HG03571 (cell line): Measurements from ENCODE around the gene CHST9.
"Not testable (repeated sequence)": the region's sequence is repeated elsewhere in the genome, so short reads cannot be mapped to it uniquely, and the experiment has no call there.

Experiments
- ATAC-seq: cut with Tn5 transposase; IDR thresholded peaks from one replicate; pipeline ENCODE4 v1.9.1; 2021; ENCODE audit not compliant: unreplicated experiment

The CHST9 gene, protein sequence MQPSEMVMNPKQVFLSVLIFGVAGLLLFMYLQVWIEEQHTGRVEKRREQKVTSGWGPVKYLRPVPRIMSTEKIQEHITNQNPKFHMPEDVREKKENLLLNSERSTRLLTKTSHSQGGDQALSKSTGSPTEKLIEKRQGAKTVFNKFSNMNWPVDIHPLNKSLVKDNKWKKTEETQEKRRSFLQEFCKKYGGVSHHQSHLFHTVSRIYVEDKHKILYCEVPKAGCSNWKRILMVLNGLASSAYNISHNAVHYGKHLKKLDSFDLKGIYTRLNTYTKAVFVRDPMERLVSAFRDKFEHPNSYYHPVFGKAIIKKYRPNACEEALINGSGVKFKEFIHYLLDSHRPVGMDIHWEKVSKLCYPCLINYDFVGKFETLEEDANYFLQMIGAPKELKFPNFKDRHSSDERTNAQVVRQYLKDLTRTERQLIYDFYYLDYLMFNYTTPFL

DNA sequence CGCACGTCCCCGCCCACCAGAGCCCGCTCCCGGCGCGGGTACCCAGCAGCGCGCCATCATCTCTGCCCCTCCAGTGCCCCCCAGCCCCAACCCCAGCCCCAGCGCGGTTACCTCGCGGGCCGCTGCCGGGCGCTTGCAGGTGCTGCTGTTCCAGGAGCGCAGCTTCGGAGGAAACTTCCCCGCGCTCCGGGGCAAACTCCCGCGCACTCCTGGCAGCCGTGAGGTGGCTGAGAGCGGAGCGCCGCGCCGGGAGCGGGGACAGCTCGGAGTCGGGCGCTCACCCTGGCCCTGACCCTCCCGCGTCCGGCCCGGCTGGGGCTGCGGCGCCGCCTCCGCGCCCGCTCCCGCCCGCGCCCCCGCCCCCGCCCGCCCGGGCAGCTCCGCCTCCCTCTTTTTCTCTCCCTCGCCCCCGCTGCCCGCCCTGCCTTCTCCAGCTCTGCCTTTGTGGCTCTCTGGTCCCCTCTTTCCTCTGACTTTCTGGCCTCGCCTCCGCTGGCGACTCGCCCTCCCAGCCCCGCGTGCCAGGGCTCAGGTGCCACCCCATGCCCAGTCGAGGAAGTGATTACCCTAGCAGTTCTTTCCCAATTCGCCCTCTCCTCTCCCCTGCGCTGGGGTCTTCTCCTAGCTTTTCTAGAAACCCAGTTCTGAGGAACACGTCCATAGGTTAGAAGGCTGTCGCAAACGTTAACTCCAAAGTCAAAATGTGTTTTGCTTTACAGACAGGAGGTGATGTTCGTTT is at the start of gene CHST9:
TSS of gene CHST9 (minus strand) at position 284 of the 739 bp plus-strand sequence. CDS start 42,499 bp downstream, outside the sequence.
- no peak for ATAC-seq

DNA sequence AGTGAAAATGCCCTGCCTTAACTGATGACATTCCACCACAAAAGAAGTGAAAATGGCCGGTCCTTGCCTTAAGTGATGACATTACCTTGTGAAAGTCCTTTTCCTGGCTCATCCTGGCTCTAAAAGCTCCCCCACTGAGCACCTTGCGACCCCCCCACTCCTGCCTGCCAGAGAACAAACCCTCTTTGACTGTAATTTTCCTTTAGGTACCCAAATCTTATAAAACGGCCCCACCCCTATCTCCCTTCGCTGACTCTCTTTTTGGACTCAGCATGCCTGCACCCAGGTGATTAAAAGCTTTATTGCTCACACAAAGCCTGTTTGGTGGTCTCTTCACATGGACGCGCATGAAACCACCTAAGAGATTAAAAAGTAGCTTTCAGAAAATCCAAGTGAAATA is 47.2 kb upstream of the CHST9 start:
- ATAC-seq: not testable (repeated sequence)

DNA sequence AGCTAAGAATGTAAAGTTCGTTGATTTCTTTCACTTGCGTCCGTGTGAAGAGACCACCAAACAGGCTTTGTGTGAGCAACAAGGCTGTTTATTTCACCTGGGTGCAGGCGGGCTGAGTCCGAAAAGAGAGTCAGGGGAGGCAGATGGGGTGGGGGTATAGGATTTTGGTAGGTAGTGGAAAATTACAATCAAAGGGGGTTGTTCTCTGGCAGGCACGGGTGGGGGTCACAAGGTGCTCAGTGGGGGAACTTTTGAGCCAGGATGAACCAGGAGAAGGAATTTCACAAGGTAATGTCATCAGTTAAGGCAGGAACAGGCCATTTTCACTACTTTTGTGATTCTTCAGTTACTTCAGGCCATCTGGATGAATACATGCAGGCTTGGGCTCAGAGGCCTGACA is 46.6 kb upstream of the CHST9 start:
- ATAC-seq: not testable (repeated sequence)

DNA sequence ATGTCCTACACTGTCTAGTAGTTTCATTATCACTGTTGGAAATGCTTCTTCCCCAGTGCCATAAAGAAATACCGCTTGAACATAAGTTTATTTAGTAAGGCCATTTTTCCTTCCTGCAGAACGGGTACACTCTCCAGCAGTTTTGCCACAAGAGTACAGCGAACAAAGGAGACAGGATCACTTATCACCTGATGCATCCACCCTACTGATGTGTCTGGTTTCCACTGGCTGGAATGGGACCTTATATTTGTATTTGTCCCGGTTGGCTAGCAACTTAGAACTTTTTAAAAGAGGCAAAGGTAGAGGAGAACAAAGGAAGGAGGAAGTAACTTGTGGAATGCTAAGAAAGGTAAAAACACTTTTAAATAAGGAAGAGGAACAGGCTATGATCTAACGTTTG is 46.1 kb upstream of the CHST9 start:
- ATAC-seq: not testable (repeated sequence)

DNA sequence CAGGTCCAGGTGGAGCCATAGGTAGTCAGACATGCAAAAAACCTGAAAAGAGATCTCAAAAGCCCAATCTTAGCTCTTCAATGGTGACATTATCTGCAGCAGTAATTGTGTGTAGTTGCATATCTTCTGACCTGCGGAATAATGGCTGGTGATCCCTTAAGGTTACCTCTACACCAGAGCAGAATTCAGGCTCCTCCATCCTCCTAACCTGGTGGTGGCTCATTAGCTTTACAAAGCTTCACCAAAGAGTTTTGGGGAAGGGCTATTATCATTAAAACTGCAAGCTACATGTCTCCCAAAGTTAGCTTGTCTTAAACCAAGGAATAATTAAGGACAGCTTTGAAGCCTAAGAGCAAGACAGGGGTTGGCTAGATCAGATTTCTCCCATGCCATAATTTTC is 42.6 kb upstream of the CHST9 start:
- ATAC-seq: no peak

DNA sequence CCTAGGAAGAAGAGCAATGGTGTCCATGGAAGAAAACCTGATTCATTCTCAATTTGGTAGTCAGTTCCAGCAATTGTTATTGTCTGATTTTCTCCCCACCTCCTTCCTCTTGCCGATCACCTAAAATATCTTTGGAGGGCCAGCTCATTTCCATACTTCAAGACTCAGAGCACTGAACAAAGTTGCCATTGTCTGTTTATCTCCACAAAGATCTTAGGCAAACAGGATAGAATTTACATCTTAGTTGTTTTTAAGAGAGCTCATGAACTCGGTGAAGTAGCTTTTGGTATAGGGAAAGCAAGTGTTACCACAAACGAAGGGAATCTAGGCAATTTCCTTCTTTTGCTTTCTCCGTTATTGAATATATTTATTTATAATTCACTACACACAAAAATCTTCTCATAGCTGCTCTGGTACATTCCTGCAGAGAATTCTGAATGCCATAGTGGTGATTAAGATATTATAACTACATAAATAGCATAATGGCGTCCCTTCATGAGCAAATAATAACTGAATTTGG is 41.5 kb upstream of the CHST9 start:
- no peak for ATAC-seq

DNA sequence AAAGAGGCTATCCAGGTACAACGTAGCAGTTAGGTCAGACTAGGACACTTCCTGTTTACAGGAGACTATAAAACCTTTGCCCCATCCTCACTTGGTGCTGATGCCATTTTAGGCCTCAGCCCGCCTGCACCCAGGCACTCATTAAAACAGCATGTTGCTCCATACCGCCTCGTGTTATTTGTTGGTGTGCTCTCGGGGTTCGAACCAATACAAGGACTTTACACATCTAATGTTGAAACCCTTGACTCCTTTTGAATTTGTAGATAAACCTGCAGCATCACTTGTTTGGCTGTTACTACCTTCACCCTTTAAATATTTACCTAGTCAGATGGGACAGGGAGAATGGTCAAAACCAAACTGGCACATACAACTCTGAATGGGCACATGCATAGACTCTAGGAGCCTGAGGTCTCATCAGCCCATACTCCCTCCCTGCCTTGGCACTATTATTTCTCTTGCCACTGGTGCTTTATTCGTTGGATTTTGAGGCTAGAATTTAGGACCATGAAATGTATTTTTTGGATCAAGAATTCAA is 40.9 kb upstream of the CHST9 start:
- no peak for ATAC-seq

DNA sequence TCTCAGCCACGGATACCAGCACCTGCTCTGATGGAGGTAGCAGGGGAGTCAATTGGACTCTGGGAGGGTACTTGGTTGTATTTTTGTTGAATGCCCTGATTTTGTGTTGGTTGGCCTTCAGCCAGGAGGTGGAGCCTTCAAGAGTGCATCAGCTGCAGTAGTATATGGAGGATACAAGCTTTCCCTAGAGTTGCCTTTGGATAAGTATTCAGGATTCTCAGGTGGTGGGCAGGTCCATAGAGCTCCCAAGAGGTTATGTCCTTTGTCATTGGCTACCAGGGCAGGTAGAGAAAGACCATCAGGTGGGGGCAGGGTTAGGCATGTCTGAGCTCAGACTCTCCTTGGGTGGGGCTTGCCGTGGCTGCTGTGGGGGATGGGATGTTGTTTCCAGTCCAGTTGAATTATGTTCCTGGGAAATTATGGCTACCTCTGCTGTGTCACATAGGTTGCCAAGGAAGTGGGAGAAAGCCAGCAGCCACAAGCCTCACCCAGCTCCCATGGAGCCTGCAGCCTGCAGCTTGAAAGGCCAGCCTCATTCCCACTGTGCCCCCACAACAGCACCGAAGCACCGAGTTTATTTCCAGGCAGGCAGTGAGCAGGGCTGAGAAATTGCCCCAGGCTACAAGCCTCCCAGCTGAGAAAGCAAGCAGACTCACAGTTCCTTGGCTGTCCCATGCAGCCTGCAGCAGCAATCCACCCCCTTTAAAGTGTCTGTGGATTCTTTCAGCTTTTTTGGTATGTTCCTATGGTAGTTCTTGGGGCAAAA is 38.6 kb upstream of the CHST9 start:
- ATAC-seq: no peak

DNA sequence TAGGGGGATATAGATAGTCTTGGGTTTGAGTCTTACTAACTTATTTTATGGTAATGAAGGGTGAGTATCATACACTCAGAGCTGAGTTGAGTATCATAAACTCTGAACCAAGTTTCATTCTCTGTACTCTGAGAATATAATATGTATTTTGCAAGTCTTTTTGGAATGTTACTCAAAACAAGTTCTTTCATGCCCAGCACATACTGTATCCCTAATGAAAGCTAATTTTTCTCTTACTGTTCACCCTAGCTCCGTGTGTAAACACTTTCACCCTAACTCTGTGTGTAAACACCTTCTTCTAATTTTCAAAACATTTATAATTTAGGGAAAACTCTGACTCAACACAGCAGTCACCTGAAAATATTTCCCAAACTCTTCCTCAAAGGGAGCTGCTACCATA is 29.7 kb upstream of the CHST9 start:
- no peak for ATAC-seq

DNA sequence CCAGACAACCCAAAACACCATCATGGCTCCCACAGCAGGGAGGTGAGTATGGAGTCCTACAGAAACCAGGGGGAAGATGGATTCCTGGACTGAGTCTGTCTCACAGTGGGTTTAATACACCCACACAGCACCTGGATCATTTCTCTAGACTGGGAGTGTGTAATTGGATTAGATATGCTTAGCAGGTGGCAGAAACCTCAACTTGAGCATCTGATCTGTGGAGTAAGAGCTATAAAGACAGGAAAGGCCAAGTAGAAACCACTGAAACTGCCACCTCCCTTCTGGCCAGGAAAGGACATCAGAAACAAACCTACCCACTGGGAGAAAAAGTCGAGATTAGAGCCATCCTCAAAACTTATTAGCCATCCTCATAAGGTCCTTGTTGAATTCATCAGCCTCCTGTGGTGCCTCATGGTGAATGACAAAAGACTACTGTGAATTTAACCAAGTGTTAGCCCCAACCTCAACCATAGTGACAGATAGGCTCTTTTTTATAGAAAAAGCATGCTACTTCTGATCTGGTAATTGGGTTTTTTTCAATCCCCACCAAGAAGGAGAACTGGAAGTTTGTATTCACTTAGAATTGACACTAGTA is 28.1 kb upstream of the CHST9 start:
- ATAC-seq: no peak

DNA sequence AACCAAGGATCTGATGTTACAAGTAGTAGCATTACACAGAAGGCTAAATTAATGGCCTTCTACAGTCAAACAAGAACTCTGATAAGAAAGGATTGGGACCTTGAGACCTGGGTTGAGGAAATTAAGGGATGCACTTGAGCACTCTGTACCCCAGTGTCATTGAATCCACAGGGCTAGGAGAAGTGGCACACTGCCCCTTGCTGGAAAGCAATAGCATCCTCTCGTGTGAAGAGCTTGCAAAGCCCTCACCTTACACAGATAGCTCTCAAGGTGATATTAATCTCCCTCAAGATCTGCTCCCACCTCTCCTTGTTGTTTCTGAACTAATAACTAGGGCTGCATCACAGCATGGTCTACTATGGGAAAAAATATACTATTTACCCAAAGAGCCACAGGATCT is 26.5 kb upstream of the CHST9 start:
- no peak for ATAC-seq

DNA sequence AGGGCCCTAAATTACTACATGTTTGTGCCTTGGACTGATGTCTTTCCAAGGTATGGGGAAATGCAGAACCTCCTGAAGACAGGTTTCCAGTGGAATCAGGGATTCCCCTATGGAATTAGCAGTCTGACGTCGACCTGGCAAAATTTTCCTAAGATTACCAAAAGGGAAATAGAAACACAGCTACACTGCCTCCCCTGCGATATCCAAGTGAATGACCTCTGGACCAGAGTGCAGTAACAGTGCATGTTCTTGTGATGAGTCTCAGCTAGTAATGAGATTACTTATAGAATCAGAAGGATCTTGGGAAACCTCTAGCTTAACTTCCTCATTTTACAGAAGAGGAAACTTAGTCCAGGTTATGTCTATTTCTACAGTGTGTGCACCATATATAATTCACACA is 21.3 kb upstream of the CHST9 start:
- no peak for ATAC-seq

DNA sequence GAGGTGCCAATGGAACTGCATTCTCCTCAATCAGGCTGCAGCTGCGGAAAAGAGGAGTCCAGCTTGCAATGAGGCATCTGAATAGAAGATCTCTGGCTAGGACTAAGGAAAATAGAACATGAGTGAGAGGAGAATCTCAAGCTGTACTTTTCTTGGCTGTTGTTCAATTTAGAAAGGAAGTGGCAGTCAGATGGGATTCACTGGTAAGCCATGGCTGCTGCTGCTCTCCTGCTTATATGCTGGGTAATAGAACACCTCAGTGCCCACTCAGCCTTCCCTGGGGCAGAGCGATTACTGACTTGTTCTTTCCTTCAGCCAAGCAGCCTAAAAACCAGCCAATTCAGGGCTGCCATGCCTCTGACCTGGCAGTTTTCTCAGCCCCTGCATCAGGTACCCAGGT is 17.6 kb upstream of the CHST9 start:
- no peak for ATAC-seq

DNA sequence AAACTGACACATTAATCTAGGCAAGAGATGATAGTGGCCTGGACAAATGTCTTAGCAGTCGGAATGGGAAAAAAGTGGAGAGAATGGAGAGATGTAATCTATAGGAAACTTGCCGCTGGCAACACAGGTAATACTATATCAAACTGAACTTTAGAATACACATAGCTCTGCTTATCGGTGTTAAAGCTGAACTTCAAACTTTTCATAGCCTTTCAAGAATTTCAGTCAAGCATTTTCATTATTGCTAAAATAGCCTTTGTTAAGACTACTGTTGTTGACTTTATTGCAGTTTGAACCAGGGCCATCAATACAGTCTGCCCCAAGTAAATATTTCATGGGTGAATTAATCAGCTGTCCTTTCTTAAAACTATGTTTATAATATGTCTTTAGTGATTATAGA is 12.9 kb upstream of the CHST9 start:
- no peak for ATAC-seq

DNA sequence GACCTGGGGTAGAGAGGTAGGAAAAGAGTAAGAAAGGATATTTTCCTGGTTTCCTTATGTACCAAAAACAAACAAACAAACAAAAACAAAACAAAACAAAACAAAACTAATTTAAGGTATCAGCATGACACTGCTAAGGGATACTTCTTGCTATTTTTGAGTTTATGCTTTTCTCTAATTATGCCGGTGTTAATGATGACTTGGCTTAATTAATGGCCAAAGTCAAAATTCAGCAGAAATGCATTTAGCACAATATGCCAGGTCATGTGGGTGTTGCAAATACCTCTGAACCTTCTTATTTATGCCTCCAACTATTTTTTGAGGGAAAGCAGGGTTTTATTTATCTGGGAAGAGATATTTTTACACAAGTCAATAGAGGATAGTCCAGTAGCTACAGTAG is 3.2 kb upstream of the CHST9 start:
- ATAC-seq: no peak

DNA sequence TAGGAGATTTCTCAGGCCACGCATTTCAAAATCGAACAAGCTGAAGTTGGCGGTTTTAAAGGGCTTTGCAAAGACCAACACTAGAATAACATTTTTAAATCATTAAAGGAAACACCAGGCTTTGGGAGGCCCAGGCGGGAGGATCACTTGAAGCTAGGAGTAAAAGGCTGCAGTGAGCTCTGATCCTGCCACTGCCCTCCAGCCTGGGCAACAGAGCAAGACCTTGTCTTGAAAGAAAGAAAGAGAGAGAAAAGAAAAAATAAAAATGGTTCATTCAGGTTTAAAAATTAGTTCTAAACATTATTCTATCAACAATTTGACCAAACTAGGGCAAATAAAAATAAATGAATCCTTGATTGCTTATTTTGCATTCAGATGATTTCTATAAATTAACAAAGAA is 789 bp upstream of the CHST9 start:
- no peak for ATAC-seq

DNA sequence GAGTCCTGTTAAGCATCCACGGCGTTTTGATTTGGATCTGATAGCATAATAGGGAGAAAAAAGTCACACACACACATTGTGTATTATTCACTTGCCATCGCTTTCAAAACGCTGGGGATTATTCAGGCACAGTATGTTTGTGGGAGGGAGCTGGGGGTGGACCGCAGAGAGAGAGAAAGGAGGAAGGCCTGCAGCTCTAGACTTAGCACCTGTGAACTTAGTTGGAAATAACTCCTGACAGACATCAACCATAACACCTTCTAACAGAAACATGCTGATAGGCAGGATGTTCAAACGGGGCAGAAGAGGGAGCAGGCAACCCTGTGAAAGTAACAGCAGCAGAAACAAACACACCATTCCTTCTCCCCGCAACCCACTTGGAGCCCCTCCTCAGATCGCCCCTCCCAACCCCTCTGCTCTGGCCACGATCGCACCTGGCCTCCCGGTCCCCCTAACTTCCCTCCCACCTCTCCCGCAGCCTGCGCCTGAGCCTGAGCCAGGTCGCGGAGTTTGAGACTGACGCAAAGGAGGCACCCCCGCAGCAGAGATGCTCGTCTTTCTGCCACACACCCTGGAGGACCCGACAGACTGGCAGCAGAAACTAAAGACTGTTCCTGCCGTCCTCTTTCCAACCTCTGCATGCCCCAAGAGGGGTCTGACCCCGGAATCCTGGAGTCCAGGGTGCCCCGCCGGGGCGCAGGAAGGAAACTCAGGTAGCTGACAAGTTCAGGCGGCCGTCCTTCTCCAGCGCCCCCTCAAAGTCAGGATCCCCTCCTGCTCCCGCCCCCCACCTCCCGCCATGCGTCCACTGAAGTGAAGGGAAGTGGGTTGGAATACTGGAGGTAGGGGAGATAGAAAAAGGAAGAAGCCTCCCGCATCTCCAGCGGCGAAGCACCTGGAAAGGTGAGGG is 738 bp downstream of the CHST9 start:
- ATAC-seq: no peak

DNA sequence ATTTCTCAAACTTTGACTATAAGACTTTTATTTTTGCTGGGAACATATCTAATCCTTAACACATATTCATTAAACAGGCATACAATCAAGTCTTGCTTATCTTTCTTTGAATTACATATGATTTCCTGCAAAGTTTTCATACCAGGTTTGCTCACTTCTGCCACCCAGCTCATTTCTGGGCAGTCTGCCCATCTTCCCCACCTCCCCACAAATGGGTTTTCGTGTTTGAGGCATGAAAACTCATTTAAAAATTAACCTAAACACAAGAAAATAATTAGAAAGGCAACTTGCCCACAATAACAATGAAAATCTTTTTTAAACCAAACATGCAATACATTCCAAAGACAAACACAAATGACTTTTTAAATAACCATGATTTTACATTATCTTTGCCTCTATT is 3.4 kb downstream of the CHST9 start:
- ATAC-seq: no peak

DNA sequence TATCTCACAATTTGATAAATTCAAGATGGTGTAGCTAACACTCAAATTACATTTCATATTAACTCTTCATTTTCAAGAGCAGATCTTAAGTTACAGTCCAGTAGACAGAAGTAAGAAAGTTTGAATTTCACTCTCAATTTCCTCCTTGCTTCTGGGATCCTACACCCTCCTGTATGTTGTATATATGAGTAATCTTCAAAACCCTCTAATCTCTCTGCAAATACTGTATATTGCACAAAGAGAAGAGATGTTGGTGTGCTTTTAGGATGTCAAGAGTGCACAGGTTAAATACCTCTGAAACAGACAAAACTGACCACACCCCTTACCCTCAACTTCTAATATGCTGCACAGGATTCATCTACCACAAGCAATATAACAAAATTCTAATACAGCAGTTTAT is 6.7 kb downstream of the CHST9 start:
- no peak for ATAC-seq

DNA sequence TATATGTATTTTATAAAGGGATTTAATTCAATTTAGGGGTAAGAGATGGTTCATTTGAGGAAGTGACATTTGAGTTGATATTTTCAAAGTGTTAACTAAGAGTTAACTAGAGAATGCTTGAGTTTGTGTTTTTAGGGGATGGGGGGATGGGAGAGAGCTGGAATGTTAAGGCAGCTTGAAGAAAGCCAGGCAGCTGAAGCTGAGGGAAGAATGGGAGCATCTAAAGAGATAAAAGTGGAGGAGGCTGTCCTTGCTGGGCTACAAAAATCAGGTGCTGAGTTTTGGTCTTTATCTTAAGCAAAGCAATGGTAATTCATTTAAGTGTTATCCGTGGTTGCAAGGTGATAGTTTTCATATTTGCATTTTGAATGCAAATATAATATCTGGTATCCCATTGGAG is 9.2 kb downstream of the CHST9 start:
- ATAC-seq: no peak
